Stimulated activated CD8-positive, alpha-beta memory T cell treated with anti-CD3 and anti-CD28 coated beads, Interleukin-12 subunit alpha, Interleukin-12 subunit beta, amount 100 ng/mL, for 4 hours (primary cell): ENCODE measurements around the gene TPCN2.

ENCODE experiments used
- DNase-seq: peaks from one replicate; pipeline ENCODE4 v3.0.0-alpha.2; 2020; ENCODE audit warnings: low read depth

The TPCN2 gene

DNA sequence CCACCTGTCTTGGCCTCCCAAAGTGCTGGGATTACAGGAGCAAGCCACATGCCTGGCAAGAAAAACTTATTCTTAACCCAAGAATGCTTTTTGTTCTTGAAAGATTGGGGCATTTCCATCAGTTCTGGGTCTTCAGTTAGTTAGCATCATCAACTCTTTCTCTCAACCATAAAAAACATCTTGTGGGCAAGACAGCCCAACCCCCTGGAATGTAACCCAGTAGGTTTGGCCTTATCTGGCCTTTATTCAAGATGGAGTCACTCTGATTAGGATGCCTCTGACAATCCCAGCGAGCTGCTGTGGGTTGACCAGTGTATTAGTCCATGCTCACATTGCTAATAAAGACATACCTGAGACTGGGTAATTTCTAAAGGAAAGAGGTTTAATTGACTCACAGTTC lies 9.2 kb upstream of the TPCN2 start:
- DNase-seq: no peak

DNA sequence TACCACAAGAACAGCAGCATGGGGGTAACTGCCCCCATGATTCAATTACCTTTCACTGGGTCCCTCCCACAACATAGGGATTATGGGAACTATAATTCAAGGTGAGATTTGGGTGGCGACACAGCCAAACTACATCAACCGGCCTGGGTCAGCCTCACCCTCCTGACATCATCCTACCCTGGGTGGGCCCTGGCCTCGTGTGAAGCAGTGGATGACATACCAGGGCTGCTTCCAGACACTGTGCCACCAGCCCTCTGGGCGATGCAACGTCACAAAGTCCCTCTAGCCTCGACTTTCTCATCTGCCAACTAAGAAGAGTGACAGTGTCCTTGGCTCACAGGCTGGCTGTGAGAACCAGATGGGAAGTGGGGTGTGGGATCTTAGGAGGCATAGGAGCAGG lies 8.7 kb upstream of the TPCN2 start:
- no peak for DNase-seq

DNA sequence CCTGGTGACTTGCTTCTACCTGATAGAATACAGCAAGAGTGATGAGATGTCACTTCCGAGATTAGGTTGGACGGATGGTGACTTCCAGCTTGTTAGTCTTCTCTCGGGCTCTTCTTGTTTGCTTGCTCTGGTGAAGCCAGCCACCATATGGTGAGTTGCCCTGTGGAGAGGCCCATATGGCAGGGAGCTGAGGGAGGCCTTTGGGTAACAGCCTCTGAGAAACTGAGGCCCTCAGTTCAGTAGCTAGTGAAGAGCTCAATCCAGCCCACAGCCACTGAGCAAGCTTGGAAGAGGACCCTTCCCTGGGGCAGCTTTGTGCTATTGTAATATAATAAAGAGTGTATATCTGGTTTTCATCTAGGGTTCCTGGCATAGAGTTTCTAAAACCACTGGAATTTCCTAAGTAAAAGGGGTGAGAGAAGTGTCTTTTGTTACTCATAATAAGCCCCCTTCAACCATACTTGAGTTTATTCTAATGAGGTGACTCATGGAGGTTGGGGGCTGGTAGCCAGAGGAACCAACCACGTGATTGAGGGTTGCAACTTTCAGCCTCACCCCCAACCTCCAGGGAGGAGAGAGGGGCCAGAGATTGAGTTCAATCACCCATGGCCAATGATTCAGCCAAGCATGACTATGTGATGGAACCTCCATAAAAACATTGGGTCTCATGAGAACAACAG lies 8.0 kb upstream of the TPCN2 start:
- no peak for DNase-seq

DNA sequence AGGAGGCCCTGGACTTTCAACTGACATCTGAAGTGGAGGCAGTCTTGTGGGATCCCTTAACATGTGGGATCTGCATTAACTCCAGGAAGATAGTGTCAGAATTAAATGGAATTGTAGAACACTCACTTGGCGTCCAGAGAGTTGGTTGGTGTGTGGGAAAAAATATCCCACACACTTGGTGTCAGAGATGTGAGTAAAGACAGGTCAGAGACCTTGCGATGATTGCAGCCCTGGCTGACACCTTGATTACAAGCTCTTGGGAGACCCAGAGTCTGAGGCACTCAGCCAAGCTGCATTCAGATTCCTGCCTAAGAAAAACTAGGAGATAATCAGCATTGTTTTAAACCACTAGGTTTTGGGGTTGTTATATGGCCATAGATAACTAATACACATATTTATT lies 7.2 kb upstream of the TPCN2 start:
- DNase-seq: no peak

DNA sequence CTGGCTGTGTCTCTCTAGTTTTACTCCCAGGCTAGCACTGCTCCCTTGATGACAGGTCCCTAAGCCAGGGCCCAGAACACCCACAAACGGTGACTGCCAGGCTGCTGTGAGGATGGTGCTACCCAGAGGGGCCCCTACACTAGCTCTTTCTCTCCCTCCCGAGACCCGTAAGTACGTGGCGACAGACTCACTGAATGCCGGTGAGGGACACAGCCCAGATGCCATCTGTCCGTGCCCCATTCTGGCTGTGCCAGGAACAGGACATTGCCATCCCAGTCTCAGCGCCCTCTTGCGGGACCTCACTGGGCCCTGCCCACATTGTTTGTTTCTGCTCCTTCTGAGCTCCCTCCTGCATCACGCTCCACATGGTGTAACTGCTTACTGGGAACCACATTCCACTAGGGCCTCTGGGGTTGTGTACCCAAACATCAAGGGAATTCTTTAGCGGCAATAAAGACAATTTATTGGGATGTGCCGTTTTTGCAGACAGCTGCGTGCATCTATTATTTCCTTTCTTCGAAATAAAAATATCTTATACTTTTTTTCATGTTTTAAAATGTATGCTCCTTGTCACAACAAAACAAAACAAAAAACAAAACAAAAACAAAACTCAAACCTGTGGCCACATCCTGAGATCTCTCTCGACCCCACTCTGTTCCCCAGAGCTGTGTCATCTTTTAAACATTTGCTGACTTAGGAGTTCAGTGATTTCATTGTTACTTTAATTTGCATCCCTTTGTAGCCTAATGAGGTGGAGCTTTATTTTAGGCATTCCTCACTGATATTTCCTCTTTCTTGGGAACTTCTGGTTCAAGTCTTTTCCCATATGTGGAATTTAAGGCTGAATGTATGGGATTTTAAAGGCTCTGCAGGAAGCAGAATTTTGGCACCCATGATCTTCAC lies 4.4 kb upstream of the TPCN2 start:
- no peak for DNase-seq

DNA sequence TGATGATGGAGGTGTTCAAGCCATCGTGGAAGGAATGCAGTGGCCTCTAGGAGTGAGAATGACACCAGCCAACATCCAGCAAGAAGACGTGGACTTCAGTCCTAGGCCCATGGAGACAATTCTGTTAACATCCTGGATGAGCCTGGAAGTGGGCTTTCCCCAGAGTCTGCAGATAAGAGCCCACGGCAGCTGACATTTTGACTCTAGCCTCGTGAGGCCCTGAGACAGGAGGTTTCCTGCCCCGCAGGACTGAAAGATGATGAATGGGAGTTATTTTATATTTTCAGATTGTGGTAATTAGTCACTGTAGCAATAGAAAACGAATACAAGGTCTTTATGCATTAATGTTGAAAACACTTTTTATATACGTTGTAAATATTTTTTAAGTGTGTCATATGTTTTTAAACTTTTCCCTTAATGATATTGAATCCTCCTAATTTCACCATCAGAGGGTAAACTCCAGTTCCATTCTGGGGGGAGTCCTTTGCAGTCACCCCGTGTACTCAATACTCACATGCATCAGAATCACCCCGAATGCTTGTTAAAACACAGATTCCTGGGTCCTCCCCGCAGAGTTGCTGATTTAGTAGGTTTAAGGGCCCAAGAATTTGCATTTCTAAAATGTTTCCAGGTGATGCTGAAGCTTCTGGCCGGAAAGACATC lies 570 bp upstream of the TPCN2 start:
- DNase-seq: no peak

DNA sequence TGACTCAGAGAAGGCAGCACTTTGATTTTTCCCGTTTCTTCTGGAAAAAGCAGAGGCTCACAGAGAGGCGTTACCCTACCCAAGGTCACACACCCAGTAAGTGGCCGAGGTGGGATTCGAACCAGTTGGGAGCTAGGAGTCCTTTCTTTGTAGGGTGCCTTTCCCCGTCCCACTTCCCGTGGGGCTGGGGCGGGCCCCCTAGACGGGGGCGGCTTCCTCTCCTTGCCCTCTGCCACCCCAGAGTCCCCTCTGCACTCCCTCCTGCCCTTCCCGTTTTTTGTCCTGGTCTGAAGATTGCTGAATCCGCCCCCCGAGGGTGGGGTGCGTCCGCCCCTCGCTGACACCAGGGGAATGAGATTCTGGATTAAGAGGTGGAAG lies 747 bp downstream of the TPCN2 start:
- no peak for DNase-seq

DNA sequence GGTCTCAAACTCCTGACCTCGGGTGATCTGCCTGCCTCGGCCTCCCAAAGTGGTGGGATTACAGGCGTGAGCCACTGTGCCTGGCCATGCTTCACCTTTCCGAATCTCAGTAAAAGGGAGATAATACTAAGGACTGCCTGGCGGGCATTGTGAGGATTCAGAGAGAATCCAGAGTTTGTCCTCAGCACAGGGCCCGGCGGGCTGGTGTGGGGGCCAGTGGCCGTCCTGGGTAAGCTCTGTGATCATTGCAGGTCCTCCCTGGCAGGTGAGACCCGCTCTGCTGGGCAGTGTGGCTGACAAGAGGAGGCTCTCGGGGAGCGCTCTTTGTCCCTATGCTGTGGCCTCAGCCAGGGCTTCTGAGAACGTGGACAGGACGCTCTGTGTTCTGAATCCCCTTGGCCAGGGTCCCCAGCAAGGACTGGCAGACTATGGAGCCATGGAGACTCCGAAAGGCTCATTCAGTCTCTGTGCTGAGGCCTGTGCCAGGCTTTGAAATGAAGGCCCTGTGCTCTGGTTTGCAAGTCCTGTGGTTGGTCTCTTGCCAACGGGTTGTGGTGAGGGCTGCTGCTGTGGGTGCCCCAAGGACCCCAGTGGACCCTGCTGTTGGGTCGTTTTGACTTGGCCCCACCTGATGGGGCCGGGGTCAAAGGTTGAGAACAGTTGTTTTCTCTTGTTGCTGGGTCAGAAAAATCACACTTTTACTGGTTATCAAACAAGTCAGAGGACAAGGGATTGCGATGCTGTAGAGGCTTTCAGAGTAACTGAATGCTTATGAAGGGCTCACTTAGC lies 2.1 kb downstream of the TPCN2 start:
- DNase-seq: no peak

DNA sequence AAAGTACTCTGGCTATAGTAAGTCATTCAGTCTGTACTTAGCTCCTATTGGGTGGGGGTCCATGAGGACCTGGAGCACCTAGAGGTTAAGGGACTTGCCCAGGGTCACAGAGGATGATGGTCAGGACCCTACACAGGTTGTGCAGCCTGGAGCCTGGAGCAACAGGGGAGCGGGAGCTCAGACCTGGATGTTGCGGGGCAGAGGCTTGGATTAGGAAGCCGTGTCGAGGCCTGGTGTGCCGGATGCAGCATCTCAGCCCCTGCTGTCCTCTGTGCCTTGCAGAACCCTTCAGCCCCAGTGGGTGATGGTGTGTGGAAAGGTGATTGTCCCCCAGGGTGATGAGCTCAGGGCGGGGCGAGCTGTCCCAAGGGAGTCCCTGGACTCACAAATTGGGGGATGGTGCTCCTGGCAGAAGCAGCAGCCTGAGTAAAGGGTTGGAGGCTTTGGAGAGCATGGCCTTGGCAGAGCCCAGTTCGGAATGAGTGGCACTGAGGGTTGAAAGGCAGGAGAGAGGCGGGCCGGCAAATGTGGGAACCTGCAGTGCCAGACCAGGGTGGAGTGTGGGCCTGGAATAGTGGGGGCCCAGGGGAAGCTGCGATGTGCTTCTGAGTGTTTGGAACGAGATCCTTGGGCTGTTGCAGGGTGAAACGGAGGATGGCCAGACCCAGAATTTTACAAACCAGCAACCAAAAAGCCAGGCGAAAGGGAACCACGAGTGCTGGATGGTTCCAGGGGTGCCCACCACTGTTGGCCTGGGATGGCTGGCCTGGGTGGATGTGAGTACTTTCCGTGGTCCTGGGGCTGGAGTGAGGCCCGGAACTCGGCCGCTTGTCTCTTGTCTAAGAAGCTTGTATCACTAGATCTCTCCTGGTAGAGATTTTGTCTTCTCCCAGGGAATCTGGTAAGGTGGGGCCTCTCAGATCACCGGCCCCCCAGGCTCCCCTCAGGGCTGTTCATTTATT lies 2.9 kb downstream of the TPCN2 start:
- DNase-seq: no peak

DNA sequence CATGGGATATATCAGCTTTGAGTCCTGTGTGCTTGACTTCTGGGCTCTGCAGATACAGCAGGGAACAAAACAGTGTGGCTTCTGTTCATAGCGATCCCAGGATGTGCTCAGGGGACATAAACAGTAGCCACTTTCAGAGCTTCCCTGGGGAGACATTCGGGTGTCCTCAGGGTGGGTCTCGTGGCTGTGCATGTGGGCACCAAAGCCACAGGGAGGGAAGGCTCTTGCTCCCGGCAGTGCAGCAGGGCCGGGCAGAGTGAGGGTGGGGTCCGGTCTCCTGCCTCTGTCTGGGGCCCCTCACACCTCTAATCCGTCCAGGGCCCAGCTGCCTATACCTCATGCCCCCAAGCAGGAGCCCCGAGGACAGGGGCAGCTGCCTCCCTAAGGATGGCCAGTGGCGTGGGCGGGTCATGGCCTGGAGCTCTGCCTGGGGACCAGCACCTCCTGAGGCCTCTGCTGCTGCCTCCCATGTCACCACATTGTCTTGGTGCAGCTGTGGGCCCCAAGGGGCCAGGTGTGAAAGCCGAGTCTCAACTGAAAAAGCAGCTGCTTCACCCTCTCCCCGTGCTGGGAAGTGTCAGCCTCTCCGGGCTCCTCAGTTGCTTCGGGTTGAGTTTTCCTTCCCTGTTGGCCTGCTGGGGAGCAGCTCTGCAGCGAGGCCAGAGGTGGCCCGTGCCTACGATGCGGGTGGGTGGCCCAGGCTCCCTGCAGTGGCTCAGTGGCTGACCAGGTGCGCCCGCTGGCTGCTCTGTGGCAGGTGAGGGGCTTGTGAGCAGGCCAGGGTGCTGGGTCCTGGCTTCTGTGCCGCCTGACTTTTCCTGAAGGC lies 3.8 kb downstream of the TPCN2 start:
- DNase-seq: no peak

DNA sequence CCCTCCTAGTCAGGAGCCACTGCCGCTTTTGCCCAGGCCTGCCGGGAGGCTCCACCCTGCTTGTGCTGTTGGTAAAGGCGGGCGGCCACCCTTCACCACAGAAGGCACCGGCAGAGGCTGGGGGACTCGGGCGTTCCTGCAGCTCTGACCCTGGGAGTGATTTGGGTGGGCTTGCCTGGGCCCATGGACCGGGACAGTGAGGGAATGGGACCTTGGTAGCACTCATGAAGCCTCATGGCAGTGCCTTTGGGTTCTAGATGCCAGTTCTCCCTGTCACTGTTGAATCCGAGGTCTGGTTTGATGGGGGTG lies 4.4 kb downstream of the TPCN2 start:
- DNase-seq: no peak

DNA sequence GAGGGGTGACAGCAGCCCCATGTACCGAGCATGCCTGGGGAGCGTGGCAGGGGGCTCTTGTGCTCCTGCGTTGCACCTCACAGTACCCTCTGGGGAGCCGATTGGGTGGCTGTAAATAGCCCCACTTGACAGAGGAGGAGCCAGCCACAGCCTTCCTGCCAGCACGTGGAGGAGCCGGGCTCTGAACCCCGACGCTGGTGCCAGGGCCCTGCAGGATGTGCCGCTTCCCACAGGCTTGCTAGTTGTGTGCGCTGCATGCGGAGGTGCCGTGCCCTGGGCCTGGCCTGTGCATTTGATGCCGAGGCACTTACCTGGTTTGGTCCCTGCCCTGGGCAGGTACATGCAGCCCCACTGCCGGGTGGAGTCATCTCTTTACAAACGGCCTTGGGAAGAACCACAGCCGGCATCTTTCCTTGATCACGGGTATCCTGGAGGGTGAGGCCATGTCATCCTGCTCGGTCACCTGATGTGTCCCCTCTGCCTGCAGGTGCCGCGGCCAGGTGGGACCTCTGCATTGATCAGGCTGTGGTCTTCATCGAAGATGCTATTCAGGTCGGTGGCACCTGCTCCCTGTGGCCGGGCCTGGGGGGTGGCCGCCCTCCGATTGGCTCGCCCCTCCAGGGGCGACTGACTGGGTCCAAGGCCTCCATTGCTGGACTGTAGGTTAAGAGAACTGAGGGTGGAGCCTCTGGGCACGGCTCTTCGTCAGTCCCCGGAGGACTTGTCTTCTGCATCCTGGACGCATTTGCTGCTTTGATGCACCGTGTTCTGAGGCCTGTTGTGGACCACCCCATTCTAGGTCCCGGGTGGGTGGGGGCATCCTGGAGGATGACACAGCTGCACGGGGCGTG lies 5.0 kb downstream of the TPCN2 start:
- no peak for DNase-seq

DNA sequence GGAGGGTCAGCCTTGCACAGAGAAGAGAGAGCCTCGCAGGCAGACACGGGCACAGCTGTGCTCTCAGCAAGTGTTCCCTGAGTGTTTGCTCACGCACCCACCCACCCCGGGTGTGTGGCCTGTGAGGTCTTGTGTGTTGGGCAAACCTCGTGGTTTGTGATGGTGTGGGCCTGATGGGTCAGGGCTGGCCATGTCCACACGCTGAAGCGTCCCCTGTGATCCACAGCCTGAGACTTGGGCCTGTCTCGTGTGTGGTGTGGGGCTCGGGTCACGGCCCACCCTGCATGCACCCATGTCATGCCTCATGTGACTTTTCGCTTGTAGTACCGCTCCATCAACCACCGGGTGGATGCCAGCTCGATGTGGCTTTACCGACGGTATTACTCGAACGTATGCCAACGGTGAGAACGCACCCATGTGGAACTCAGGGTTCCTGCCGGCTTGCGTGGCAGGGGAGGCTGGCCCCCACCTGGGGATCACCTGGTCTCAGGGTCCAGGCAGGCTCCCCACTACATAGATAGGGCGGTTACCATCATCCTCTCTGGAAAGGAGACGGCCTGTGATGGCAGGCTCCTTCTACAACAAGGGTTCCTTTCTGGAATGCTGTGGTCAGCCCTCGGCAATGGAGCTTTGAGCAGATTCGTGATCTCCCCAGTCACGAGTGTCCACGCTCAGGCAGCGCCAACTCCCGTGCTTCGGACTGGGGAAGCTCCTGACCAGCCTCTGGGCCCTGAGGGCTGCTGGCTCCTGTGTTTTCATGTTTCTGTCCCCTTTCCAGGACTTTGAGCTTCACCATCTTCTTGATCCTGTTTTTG lies 5.9 kb downstream of the TPCN2 start:
- no peak for DNase-seq

DNA sequence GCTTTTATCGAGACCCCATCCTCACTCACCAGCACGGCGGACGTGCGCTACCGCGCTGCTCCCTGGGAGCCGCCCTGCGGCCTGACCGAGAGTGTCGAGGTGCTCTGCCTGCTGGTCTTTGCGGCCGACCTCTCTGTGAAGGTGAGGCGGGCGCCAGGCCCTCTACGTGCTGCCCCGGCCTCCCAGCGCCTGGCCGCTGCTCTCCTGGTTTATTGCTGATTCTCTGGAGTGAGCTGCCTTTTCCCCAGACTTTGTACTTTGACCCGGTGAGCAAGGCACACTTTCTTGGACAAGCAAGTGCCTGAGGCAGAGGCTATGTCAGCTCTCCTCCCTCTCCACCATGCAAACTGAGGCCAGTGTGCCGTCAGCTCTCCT lies 6.5 kb downstream of the TPCN2 start:
- no peak for DNase-seq

DNA sequence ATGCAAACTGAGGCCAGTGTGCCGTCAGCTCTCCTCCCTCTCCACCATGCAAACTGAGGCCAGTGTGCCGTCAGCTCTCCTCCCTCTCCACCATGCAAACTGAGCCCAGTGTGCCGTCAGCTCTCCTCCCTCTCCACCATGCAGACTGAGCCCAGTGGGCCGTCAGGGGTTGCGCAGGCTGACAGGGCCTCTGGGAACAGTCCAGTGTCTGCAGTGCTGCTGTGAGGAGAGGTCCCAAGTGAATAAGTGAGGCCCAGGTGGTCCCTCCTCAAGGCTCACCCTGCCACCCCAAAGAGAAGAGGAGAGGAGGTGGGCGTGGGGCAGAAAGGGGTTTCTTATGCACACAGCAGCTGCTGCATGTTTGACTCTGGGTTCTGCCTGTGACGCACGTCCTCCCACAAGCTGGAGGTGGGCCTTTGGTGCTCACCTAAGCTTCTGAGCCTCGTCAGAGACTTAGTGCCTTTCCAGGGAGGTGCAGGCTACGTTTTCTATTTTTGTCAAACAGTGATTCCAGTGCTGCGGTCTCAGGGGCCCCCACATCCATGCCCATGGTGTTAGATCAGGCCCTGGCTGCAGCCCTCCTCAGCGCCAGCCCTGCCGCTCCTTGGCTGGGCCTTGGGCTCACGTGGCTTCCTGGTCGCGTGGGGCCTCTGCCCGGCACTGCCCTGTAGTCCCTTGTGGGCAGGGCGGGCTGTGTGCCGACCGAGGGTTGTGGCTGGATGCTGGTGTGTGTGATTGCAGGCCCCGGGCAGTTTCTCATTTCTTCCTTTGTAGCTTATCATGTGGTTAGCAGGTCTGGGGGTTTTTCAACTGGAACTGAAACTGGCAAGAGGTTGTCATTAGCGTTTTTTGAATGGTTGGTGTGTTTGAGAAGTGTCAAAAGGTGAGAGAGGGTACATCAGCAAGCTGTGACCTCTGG lies 7.1 kb downstream of the TPCN2 start:
- DNase-seq: no peak

DNA sequence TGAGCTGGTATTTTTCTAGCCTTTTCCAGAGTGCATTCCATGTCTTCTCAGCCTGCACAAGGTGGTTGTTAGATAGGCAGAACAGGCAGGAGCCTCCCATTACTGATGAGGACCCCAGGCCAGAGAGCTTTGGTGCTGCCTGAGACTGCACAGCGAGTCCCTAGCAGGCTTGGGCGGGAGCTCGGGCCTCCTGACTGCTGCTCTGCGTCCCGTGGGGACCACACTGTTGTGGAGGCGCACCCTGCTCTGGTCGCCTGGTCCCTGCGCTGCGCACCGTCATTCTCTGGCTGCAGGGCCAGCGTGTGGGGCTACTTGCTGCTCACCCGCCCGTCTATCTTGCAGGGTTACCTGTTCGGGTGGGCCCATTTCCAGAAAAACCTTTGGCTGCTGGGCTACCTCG lies 8.5 kb downstream of the TPCN2 start:
- DNase-seq: no peak

DNA sequence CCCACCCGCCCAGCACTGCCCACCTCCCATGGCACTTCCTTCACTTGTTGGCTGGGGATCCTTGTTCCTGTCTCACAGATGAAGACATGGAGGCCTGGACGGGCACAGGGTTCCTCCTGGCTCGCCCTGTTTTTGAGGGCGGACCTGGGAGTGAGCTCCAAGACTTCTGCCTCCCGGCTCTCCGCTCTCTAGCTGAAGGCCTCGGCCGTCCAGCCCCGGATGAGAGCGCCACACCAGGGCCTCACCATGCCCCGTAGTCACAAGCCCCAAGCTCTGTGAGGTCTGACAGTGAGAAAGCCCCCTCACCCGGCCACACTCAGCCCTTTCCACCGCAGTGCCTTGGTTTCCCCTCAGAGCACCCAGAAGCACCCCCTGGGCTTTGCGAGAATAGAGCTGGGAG lies 9.1 kb downstream of the TPCN2 start:
- DNase-seq: no peak
